HS-27A (cell line): Measurements from ENCODE around the gene PIK3CD.

Source experiments
- DNase-seq: peaks from one replicate; pipeline ENCODE4 v3.0.0-alpha.2; 2012; ENCODE audit warnings: low read depth, missing footprints

PIK3CD gene

GRCh38 chr1:9651565-9652378 lies at the start of gene PIK3CD:
PIK3CD (plus strand) TSS chr1:9651731; CDS start chr1:9710456, 58,725 bp downstream.
- DNase-seq: no peak

DNA sequence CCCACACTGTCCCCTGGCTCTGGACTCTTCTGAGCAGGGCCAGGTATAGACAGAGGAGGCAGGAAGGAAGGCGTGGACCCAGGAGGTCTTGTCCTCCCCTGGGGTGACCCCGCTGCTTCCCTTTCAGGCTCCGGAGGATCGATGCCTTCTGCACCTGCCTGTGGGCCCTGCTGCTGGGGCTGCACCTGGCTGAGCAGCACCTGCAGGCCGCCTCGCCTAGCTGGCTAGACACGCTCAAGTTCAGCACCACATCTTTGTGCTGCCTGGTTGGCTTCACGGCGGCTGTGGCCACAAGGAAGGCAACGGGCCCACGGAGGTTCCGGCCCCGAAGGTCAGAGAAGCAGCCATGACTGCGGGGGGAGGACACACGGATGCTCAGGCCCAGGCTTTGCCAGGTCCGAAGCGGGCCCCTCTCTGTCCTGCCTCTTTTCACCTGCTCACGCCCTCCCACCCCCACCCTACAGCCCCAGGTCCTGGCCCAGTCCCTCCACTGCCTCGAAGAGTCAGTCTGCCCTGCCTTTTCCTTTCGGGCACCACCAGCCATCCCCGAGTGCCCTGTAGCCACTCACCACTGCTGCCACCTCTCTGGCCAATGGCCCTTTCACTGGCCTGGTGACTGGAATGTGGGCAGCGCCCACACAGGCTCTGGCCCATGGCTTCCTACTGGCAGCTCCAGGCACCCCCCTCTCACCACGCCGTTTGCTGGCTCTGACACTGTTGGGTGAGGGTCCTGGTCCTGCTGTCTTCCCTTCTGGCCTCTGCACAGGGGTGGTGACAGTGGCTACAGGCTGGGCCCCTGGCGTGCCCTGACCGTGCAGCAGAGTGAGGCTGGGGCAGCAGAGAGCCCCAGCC lies 49.4 kb upstream of the PIK3CD start:
- DNase-seq: no peak

- DNase-seq: no peak
Observed at GRCh38 chr1:9602794-9603167, 48.8 kb upstream of the PIK3CD start.

- no peak for DNase-seq
Observed at GRCh38 chr1:9603307-9603706, 48.2 kb upstream of the PIK3CD start.

DNA sequence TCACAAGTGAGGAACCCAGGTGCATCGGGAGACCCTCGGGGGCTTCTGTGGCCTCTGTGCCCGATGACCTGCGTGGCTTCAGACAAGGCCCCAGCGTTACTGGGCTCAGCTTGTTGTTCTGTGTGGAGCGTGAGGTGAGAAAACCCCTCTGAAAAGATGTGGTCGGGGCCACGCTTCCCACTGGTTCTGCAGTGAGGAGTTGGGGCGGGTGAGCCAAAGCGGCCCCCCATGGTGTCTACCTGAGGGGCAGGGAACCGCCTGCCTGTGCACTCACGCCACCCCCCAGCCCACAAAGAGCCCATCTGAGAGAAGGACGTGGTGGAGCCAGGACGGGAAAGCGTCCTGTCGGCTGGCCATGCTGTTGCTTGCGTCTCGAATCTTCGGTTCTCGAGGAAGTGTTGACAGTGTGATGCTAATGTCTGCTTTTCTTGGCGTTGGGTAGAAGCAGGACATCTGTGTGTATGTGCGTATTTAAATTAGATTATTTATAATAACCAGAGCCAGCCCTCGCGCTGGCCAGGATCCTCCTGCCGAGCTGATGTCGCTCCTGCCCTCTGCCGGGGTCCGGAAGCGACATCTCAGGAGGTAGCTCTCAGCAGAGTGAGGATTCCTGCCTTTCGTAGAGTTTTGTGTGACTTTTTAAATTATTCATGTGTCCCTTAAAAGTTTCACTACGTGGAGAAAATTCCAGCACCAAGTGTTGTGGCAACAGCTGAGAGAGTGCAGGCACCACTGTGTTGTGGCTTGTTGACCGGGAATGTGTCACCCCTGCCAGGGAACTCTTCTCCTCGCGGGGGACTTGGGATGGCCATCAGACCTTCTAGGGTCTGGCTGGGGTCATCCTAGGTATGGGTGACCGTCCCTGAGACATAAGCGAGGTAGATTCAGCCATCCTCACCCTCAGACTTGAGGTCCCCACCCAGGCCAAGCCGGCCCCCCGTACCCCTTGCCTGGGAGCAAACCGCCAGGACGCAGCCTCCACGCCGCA lies 47.5 kb upstream of the PIK3CD start:
- no peak for DNase-seq

GRCh38 chr1:9604836-9605235 lies 46.7 kb upstream of the PIK3CD start:
- DNase-seq: no peak

DNA sequence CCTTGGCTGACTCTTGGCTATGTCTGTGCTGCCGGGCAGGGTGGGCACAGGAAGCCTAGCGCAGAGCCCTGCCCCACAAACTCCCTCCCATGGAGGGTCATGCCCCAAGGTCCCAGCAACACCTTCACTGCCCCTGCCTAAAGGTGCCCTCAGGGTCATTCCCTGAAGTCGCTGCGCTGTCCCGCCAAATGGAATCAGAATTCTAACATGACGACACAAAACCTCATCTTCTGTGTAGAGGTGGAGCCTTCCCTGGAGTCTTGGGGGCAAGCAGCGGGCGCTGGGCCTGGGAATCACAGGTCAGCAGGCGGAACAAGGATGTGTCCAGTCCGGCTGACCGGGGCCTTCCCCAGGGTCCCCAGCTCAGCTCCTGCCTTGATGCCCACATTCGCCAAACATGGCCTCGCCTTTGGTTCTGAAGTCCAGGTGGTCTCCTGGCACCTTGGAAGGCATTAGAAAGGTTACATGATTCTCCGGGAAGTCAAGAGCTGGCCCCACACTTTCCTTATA lies 45.5 kb upstream of the PIK3CD start:
- no peak for DNase-seq

- no peak for DNase-seq
Observed at GRCh38 chr1:9606458-9606857, 45.1 kb upstream of the PIK3CD start.

DNA sequence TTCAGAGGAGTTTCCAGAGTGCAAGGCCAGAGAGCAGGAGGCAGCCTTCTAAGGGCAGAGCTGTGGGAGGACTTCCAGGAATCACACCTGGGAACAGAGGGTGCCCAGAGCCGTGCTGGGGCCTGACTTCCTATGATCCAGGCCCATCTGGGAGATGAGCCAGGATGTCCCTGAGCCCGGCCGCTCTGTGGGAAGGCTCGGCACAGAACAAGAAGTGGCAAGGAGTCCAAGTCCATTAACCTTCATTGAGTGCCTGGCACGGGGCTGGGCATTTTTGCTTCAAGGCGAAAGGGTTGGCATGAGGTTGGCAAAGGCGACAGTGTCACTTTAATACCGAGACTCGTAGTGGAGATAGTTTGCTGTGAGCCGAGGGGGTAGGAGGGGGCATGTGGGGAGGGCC lies 44.6 kb upstream of the PIK3CD start:
- DNase-seq: no peak

GRCh38 chr1:9607352-9607751 lies 44.2 kb upstream of the PIK3CD start:
- no peak for DNase-seq

GRCh38 chr1:9609998-9610397 lies 41.5 kb upstream of the PIK3CD start:
- DNase-seq: no peak

DNA sequence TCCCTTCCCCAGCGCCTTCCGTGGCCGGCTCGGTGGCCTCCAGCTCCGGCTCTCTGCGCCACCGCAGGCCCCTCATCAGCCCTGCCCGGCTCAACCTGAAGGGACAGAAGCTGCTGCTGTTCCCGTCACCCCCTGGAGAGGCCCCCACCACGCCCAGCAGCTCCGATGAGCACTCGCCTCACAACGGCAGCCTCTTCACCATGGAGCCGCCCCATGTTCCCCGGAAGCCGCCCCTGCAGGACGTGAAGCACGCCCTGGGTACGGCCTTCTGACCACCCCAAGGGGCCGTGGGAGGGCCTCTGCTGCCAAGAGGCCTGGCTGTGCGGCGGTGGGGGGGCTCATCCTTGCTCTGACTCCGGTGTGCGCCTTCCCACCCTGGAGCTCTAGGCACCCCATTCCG lies 41.0 kb upstream of the PIK3CD start:
- no peak for DNase-seq

- DNase-seq: no peak
Observed at GRCh38 chr1:9611716-9612115, 39.8 kb upstream of the PIK3CD start.

- no peak for DNase-seq
Observed at GRCh38 chr1:9612162-9612845, 39.2 kb upstream of the PIK3CD start.

DNA sequence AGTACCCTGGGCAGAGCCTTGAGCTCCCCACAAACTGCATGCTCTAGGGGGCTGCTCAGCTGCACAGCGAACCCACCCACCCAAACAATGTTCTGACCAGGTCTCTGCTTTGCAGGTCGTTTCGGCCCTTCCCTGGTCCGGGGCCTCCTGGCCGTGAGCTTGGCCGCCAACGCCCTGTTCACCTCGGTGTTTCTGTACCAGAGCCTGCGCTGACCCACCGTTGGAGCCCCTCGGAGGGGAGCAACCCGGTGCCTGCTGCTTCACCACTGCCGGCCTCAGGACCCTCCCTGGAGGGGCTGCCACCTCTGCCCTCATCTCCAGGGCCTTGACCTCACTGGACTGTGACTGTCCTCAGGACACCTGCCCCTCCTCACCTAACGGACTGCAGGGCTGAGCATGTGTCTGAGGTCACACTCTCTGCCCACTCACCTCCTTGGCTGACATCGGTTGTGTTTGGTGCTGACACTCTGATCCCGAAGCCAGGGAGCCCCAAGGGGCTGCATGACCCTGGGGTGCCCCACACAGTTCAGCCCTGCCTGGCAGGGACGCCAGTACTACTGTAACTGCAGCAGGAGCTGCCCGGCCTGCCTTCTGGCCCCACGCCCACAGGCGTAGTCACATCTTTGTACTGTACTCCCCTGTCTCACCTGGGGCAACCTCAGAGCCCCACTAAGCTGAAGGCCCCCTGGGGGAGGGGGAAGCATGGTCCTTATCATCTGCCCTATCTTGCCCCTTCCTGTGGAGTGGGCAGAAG lies 38.5 kb upstream of the PIK3CD start:
- DNase-seq: no peak

DNA sequence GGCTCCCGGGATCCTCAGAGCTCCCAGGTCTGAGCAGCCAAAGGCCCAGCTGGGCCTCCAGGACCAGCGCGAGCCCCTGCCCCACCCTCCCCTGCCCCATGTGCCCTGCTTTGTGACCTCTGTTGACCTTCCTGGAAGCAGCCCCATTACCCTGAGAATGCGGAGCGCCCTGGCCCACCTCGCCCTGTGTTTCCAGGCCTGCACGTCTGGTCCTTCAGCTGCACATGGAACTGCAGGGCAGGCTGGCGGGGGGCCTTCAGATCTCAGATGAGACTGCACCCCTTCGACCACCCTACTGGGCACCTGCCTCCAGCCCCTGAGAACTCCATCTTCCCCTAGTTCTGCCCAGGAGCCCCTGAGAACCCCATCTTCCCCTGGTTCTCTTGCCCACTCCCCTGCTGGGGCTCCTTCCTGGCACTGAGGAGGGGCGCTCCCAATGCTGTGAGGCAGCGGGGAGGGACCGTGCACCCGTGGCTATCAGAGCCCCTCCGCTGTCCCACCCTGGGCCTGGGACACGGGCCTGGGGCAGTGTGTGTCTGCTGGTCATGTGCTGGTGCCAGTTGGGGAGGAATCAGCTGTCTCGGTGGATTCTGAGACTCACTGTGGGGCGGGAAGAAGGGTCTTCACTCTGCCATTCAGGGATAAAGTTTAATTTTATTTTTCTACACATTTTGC lies 37.8 kb upstream of the PIK3CD start:
- no peak for DNase-seq

DNA sequence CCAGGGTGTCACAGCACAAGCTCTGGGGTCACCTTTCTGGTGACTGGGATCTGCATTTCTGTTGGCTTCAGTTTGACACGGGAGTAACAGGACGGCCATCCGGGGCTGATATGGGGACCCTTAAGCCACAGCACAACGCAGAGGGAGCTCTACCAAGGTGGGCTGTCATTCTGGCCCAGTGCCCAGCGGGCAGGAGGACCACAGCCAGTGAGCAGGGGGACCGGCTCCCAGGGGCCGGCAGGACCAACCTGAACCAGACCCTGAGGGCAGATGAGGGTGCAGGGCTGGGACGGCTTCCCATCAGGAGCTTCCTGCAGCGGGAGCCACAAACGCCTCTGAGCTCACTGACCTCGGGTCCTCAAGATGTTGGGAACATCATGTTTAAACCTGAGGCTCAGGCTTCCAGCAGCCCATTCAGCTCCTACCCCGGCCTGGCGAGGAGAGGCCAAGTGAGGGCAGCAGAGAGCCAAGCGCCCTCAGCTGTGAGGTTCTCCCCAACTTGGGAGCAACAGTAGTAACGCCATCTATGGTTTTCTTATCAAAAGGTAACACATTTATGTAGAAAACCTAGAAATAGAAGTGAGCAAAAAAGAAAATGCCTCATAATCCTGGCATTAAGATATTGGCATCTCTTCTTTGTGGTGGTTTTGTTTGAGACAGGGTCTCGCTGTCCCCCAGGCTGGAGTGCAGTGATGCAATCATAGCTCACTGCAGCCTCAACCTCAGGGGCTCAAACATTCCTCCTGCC lies 36.0 kb upstream of the PIK3CD start:
- DNase-seq: no peak

DNA sequence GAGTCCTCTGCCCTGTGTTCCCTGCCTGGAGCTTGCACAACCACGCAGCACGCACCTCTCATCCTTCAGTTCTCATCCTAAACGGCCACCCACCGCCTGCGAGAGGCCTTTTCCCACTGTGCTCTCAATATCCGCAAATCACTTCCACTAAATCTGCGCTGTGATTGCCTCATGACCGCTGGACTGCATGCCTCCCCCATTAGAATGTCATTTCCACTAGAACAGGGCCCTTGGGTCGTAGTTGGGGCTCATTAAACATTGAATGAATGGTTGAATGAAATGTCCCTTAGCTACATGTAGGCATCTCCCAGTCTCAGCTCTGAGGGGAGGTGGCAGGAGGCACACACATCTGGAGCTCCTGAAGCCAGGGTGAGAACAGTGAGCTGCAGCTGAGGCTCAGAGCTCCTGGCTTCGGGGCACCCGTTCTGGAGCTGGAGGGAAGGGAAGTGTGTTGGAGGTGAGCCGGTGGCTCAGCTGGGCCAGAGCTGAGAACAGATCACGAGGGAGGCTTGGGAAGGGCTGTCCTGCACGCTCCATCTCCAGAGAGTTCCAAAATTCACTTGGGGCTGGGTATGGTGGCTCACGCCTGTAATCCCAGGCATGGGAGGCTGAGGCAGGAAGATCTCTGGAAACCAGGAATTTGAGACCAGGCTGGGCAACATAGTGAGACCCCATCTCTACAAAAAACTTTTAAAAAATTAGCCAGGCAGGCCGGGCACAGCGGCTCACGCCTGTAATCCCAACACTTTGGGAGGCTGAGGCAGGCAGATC lies 32.4 kb upstream of the PIK3CD start:
- DNase-seq: no peak
